ENCODE results near the gene LMF1. TPM values are rescaled to one million over a fixed set of nuclear protein-coding genes. Genes with fewer than 3 reads are reported as not detected.
"Not testable (repeated sequence)": the region's sequence is repeated elsewhere in the genome, so short reads cannot be mapped to it uniquely, and the experiment has no call there.

The LMF1 gene
- polyA plus RNA-seq, 5 donors = 13.8 to 22.3 (median 20.2) TPM

- DNase-seq = no peak
These were observed 19.0 kb downstream of the LMF1 start for GRCh38 chr16:951660-952301.

DNA sequence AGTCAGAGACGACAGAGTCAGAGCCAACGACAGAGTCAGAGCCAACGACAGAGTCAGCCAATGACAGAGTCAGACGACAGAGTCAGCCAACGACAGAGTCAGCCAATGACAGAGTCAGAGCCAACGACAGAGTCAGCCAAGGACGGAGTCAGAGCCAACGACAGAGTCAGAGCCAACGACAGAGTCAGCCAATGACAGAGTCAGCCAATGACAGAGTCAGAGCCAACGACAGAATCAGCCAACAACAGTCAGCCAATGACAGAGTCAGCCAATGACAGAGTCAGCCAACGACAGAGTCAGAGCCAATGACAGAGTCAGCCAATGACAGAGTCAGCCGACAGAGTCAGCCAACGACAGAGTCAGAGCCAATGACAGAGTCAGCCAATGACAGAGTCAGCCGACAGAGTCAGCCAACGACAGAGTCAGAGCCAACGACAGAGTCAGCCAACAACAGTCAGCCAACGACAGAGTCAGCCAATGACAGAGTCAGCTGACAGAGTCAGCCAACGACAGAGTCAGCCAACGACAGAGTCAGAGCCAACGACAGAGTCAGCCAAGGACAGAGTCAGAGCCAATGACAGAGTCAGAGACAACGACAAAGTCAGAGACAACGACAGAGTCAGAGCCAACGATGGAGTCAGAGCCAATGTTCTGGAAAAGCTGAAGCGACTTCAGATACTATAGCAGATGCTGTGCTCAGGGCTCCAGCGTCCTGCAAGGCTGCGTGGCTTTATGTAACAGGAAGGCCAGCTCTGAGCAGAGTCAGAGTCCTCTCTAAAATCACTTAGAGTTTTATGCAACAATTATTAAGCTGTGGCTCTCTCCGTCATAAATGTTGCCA lies 19.8 kb downstream of the LMF1 start:
- not testable (repeated sequence) for DNase-seq

GRCh38 chr16:948767-949166 lies 22.0 kb downstream of the LMF1 start:
- DNase-seq = not testable (repeated sequence)

GRCh38 chr16:947922-948303 lies 22.9 kb downstream of the LMF1 start:
- not testable (repeated sequence) for DNase-seq

DNA sequence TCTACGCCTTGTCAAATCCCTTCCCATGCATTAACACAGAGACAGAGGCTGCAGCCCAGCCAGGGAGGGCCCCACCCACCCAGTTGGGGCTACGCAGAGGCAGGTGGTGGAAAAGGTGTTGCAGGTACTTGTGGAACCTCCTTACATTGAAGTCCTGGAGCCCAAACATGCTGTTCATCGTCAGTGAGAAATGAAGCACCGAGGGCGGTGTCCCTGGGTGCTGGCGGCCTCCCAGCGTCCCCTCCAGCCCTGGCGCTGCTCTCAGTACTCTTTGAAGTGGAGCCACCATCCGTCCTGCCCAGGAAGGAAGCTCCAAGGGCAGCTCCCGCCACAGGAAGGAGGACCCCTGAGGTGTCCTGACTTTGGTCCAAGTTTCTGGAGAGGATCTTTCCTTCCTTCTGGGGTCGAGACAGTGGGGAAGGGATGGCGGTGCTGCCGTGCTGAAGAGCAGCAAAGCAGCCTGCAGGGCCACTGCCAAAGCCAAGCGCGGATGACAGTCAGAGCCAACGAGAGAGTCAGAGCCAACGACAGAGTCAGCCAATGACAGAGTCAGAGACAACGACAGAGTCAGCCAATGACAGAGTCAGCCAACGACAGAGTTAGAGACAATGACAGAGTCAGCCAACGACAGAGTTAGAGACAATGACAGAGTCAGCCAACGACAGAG lies 23.4 kb downstream of the LMF1 start:
- DNase-seq = no peak

DNA sequence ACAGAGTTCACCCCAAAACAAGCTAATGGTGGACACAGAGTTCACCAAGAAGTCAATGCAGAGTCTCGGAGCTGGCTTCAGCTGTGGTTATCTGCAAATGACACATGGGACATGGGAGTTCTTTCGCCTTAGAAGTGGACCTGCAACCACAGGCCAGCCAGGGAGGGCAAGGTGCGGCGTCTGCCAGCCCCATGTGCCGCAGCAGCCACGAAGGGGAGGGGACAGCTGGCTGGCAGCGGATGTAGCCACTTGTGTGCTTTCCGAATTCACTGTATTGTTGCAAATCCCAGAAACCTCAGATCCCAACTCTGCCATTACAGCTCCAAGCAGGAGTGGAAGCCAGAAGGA lies 24.8 kb downstream of the LMF1 start:
- no peak for DNase-seq

DNA sequence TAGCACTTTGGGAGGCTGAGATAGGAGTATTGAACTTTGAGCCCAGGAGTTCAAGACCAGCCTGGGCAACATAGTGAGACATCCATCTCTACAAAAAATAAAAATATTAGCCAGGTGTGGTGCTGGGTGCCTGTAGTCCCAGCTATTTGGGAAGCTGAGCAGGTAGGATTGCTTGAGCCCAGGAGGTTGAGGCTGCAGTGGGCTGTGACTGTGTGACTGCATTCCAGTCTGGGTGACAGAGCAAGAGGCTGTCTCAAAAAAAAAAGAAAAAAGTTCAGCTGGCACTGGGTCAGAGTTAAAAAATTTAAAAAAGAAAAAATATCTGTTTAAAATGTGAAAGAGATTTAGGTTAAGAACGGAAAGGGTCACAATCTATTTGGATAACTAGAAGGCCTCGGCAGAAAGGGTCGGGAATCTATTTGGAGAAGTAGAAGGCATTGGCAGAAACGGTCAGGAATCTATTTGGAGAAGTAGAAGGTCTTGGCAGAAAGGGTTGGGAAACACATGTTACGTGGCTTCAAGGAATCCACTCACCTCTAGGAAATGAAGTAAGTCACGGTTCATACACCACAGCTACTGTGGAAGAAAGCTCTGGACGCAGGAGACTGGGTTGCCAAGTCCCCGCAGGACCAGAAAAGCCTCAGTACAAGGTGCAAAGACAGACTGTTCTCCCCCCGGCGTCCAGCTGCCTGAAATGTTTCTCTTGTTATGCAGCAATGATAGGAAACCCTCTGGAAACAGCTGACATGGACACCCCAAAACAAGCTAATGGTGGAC lies 25.3 kb downstream of the LMF1 start:
- DNase-seq = no peak

- no peak for DNase-seq
These were observed 26.8 kb downstream of the LMF1 start for GRCh38 chr16:943971-944370.

DNA sequence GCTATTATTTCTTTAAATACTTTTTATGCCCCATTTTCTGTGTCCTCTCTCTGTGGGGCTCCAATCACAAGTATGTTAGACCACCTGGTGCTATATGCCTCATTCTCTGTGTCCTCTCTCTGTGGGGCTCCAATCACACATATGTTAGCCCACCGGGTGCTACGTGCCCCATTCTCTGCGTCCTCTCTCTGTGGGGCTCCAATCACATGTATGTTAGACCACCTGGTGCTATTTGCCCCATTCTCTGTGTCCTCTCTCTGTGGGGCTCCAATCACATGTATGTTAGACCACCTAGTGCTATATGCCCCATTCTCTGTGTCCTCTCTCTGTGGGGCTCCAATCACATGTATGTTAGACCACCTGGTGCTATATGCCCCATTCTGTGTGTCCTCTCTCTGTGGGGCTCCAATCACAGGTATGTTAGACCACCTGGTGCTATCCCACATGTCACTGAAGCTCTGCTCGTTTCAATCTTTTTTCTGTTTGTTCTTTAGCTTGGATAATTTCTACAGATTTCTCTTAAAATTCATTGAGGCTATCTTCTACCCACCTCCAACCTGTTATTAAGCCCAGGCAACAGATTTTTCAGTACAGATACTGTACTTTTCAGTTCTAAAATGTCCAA lies 28.2 kb downstream of the LMF1 start:
- DNase-seq = no peak

DNA sequence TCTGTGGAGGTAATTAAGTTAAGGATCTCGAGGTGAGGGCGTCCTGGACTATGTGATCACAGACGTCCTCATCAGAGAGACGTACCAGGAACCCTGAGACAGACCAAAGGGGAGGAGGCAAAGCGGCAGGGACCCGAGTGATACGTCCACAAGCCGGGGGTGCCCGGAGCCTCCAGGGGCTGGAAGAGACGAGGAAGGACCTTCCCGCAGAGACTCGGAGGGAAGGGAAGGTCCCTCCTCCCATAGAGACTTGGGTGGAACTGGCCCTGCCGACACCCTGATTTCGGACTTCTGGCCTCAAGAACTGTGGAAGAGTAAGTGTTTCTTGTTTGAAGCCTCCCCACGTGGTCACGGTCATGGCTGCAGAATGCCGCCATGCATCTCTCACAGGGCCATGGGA lies 30.8 kb downstream of the LMF1 start:
- DNase-seq = no peak

DNA sequence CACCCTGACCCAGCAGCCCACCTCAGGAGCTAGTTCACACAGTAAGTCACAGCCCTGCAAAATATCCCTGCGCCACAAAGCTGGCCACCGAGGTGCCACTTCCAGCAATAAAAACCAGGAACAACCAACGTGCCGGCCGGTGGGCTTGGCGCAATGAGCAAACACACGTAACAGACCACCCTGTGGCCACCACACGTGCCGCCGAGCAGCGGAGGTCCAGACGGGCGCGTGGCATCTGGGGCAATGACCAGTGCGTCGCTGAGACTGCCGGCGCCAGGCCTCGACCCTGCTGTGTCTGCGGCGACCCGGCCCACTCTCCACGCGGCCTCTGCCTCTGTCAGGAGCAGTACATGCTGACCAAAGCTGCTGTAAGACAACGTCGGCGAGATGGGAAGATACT lies 31.5 kb downstream of the LMF1 start:
- DNase-seq = no peak

DNA sequence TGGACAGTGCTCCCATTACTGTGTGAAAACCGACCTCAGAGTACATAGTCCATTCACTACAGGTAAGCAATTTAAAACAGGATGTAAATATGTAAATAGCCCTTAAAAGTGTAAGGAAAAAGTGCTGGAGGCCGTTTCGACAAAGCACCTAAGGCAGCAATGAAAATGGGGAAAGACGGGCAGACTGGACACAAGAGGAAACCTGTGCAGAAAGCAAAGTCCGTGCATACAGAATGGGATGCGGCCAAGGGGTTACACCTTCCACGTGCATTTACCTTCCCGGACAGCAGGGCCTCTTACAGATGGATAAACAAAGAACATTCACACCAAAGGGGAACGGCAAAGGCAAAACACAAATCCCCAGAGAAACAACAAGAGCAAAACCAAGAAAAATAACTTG lies 32.0 kb downstream of the LMF1 start:
- no peak for DNase-seq

DNA sequence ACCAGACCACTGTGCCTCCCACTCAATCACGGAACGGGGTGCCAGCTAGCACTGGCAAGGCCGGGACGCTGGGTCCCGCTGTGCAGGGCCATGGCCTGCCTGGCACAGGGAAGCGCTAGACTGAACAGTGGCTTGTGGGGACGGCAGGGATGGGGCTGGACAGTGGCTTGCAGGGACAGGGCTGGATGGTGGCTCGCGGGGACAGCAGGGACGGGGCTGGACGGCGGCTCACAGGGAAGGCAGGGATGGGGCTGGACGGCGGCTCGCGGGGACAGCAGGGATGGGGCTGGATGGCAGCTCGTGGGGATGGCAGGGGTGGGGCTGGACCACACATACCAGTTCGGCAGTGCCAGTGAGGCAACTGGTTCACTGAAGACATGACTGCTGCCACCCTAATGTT lies 32.6 kb downstream of the LMF1 start:
- no peak for DNase-seq

DNA sequence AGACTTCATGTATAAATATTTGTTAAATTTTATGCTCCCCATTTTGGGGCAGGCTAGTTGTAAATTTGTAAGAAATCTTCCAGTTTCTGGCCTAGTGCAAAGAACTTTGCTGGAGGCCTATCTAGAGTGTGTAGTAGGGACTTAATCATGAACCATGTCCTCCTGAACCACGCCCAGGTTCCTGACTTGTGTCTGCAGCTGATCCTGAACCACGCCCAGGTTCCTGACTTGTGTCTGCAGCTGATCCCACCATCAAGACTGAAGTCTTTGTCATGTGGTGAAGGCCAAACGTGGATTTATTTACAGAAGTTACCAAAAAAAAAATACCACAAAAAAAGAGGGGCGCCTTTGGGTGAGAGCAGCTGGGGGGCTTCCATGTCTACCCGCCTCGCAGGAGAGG lies 33.1 kb downstream of the LMF1 start:
- DNase-seq = no peak

GRCh38 chr16:937311-937710 lies 33.5 kb downstream of the LMF1 start:
- no peak for DNase-seq

DNA sequence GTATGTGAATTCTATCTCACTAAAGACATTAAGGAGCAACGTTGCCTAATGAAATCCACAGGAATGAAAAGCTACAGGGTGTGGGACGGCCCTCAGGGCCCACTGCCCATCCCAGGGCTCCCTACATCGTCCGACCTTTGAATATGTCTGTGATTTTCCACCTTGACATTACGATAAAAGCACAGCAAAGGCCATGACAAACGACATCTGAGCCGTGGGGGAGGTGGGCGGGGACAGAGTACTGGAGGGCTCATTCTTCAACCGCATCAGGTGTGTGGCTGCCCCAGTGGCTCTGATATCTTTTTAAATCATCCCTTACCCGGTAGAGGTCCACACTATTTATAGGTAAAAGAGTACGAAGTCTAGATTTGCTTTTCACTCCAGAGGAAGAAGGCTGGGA lies 35.1 kb downstream of the LMF1 start:
- DNase-seq = no peak

GRCh38 chr16:934178-934577 lies 36.6 kb downstream of the LMF1 start:
- DNase-seq = no peak

- DNase-seq = no peak
These were observed 37.2 kb downstream of the LMF1 start for GRCh38 chr16:933581-933980.

GRCh38 chr16:932831-933330 lies 37.9 kb downstream of the LMF1 start:
- DNase-seq = no peak

GRCh38 chr16:931626-932500 lies 38.9 kb downstream of the LMF1 start:
- no peak for DNase-seq

DNA sequence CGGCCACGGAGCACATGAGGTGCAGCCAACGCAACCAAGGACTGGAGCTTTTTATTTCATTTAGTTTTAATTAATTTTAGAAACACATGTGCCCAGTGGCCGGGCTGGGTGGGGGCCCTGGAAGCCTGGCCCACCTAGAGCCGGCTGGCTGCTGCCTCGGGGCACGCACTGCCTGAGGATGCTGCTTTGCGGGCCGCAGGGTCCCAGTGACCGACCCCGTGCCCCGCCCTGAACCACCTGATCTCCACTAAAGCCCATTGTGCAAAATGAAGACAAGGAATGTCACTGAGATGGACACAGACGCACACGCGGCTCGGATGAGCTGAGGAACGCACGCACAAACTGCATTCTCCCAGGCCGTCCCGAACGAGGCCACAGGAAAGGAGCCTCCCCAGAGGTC lies 39.6 kb downstream of the LMF1 start:
- no peak for DNase-seq
